K562 (cell line): ENCODE measurements around the gene GUCY2D. TPM values are rescaled to one million over a fixed set of nuclear protein-coding genes. Genes with fewer than 3 reads are reported as not detected.

Experiments
- ATAC-seq: fragments of 200-7000 bp; cut with Tn5 transposase; 3 replicates; pipeline ENCODE4 v1.9.1; 2020; ENCODE audit warnings: moderate library complexity
- BruUV-seq: library from RNA; stranded (reverse); fragments of 400-500 nt; replicated peaks from 2 replicates; lab custom pipeline; 2021; lab: Mats Ljungman, UMichigan
- CTCF ChIA-PET: fragments of 300-600 bp; formaldehyde crosslinking; extraction: SDS; loops from one replicate; lab custom pipeline; 2021; ENCODE audit warnings: low intra/inter-chr PET ratio; lab: Yijun Ruan, JAX
- POLR2A ChIA-PET: fragments of 300-600, 350-650 bp; sonication (Branson Sonifier 250); formaldehyde crosslinking; extraction: SDS; loops from one replicate; lab custom pipeline; 2021; ENCODE audit warnings: antibody characterized with exemption, inconsistent platforms; lab: Yijun Ruan, JAX
- DNase-seq, 4 experiments: peaks; one replicate each; pipeline versions ENCODE4 v3.0.0 to v3.0.0-alpha.2; 2011 to 2018; ENCODE audit warnings: low spot score in 3 of 4, mixed read lengths in 3 of 4; ENCODE audit errors: extremely low read depth in 1 of 4
- FAIRE-seq: peaks from 2 replicates; lab custom pipeline; 2011; peaks lifted over from hg19 to GRCh38; lab: Jason Lieb, UNC
- H2AFZ ChIP-seq: 2 replicates; pipeline ENCODE4 v1.6.0; 2011; ENCODE audit warnings: low read depth, low read length, control low read depth, inconsistent platforms
- H3K27ac ChIP-seq: fragments of 200-600 bp; 3 replicates; pipeline ENCODE4 v1.8.0; 2011; ENCODE audit warnings: low read depth, mild to moderate bottlenecking, control low read depth, inconsistent platforms, low read length, moderate library complexity, mixed read lengths; ENCODE audit errors: extremely low read depth
- H3K27me3 ChIP-seq, 2 experiments: fragments of 300-600 bp in 1 of 2; 2 replicates in 1 of 2; 3 replicates in 1 of 2; pipeline versions ENCODE4 v1.6.0 to v1.8.0; 2011; ENCODE audit warnings: inconsistent platforms in 2 of 2, low read length in 2 of 2, mild to moderate bottlenecking in 1 of 2, mixed read lengths in 1 of 2, moderate library complexity in 1 of 2; ENCODE audit not compliant: control insufficient read depth in 2 of 2, insufficient read depth in 2 of 2
- H3K36me3 ChIP-seq: fragments of 300-600 bp; 3 replicates; pipeline ENCODE4 v1.8.0; 2011; ENCODE audit warnings: mild to moderate bottlenecking, low read length, inconsistent platforms; ENCODE audit not compliant: control insufficient read depth, insufficient read depth
- H3K4me1 ChIP-seq, 2 experiments: fragments of 200-600 bp in 1 of 2; replicated peaks in 1 of 2; 2 replicates in 1 of 2; 3 replicates in 1 of 2; pipeline versions ENCODE4 v1.5.1 to v1.8.0; 2011; ENCODE audit warnings: inconsistent platforms in 2 of 2, low read length in 2 of 2, mild to moderate bottlenecking in 1 of 2, mixed read lengths in 1 of 2, moderate library complexity in 1 of 2; ENCODE audit not compliant: control insufficient read depth in 2 of 2, insufficient read depth in 2 of 2
- H3K4me2 ChIP-seq: 2 replicates; pipeline ENCODE4 v1.6.1; 2011; ENCODE audit warnings: low read length, control low read depth, inconsistent platforms, mixed read lengths; ENCODE audit not compliant: insufficient read depth
- H3K4me3 ChIP-seq: fragments of 200-600 bp; sonication (generic), shearing (Covaris generic); 2 replicates; pipeline ENCODE4 v1.5.1; 2016; ENCODE audit warnings: control low read depth, inconsistent platforms
- H3K79me2 ChIP-seq: fragments of 200-600 bp; 3 replicates; pipeline ENCODE4 v1.8.0; 2011; ENCODE audit warnings: low read length, inconsistent platforms; ENCODE audit not compliant: control insufficient read depth, insufficient read depth
- H3K9ac ChIP-seq, 2 experiments: 2 replicates each; pipeline versions ENCODE4 v1.6.0 to v1.6.1; 2011; ENCODE audit warnings: low read depth in 2 of 2, low read length in 2 of 2, control low read depth in 1 of 2, inconsistent platforms in 1 of 2, mild to moderate bottlenecking in 1 of 2, mixed read lengths in 1 of 2; ENCODE audit not compliant: insufficient read depth in 1 of 2
- H3K9me1 ChIP-seq: one replicate; pipeline ENCODE4 v1.6.0; 2011; ENCODE audit warnings: inconsistent platforms, mild to moderate bottlenecking, low read length, moderate library complexity; ENCODE audit not compliant: control insufficient read depth, insufficient read depth
- H3K9me3 ChIP-seq: replicated peaks from 2 replicates; pipeline ENCODE4 v1.5.1; 2011; ENCODE audit warnings: low read depth, low read length, inconsistent platforms; ENCODE audit not compliant: control insufficient read depth, insufficient read depth
- H4K20me1 ChIP-seq: replicated peaks from 2 replicates; pipeline ENCODE4 v1.6.1; 2011; ENCODE audit warnings: low read length, inconsistent platforms, mixed read lengths; ENCODE audit not compliant: control insufficient read depth, insufficient read depth
- BRD4 ChIP-seq: fragments of 200-600 bp; sonication (generic); IDR thresholded peaks from 2 replicates; pipeline ENCODE4 v1.6.1; 2017; ENCODE audit warnings: inconsistent platforms
- COPS2 ChIP-seq: fragments of 450-650 bp; conservative IDR thresholded peaks from 2 replicates; pipeline ENCODE4 v1.6.1; 2016; ENCODE audit warnings: mild to moderate bottlenecking, moderate library complexity
- DACH1 ChIP-seq: fragments of 450-650 bp; IDR thresholded peaks from 2 replicates; pipeline ENCODE4 v1.6.1; 2018; ENCODE audit not compliant: partially characterized antibody
- EP400 ChIP-seq: fragments of 450-650 bp; IDR thresholded peaks from 2 replicates; pipeline ENCODE4 v1.6.1; 2017; ENCODE audit warnings: antibody characterized with exemption, mild to moderate bottlenecking, moderate library complexity
- MCM7 ChIP-seq, 2 experiments: fragments of 450-650 bp; IDR thresholded peaks; 2 replicates each; pipeline ENCODE4 v1.6.1; 2016 to 2018
- NONO ChIP-seq, 2 experiments: fragments of 200-400 bp in 1 of 2; fragments of 450-650 bp in 1 of 2; formaldehyde crosslinking in 1 of 2; IDR thresholded peaks; 2 replicates each; pipeline ENCODE4 v1.6.1; 2017; ENCODE audit warnings: low read depth in 2 of 2, mild to moderate bottlenecking in 2 of 2, moderate library complexity in 2 of 2, low read length in 1 of 2
- SRSF9 ChIP-seq: fragments of 200-400 bp; formaldehyde crosslinking; IDR thresholded peaks from 2 replicates; pipeline ENCODE4 v1.6.1; 2017; ENCODE audit warnings: low read depth, low read length, borderline replicate concordance
- TCF7 ChIP-seq: sonication (generic); IDR thresholded peaks from 2 replicates; pipeline ENCODE4 v1.6.1; 2016; ENCODE audit warnings: antibody characterized with exemption, borderline replicate concordance
- ZC3H8 ChIP-seq: fragments of 450-650 bp; IDR thresholded peaks from 2 replicates; pipeline ENCODE4 v1.6.1; 2017
- ZNF197 ChIP-seq: fragments of 200-800 bp; sonication (Bioruptor generic); IDR thresholded peaks from 2 replicates; pipeline ENCODE4 v1.6.1; 2016; ENCODE audit warnings: low read depth, missing genetic modification characterization, missing compliant biosample characterization
- ZNF408 ChIP-seq: fragments of 250-450 bp; sonication (Bioruptor Pico); IDR thresholded peaks from 2 replicates; pipeline ENCODE4 v1.4.0; 2020; ENCODE audit warnings: low read depth, mild to moderate bottlenecking, moderate library complexity
- ZSCAN32 ChIP-seq: fragments of 450-650 bp; formaldehyde crosslinking; IDR thresholded peaks from 2 replicates; pipeline ENCODE4 v1.4.0; 2020; ENCODE audit warnings: mild to moderate bottlenecking, moderate library complexity
- WGBS: fragments of 100-300 bp; shearing (Covaris generic); methylation state at CpG from one replicate; pipeline ENCODE4 v1.1.6; 2016; ENCODE audit warnings: low coverage, mixed read lengths; ENCODE audit not compliant: insufficient coverage; ENCODE audit errors: missing lambda C conversion rate; 5-methylcytosine and 5-hydroxymethylcytosine counted together
- in situ Hi-C: fragments of 300-500 bp; cut with MboI; formaldehyde crosslinking; loops from 4 replicates; pipeline ENCODE4 v1.15.0; 2018; ENCODE audit warnings: inconsistent platforms, mixed read lengths
- intact Hi-C: fragments of 100-400 bp; cut with micrococcal nuclease; formaldehyde crosslinking; loops from 2 replicates; pipeline ENCODE4 v1.14.2; 2022
- polyA plus RNA-seq, 8 experiments: library from polyadenylated mRNA; depleted of rRNA in 4 of 8; stranded (reverse) in 5 of 8; unstranded in 3 of 8; fragments of >200 nt; fragmentation: Nextera tagmentation in 2 of 8; fragmentation: Illumina TruSeq in 1 of 8; extraction: Ambion mirVana in 2 of 8; extraction: Trizol in 1 of 8; gene quantifications; 2 replicates each; pipeline versions ENCODE4 v1.2.1 to v1.2.3, GENCODE V29; 2011 to 2014; ENCODE audit warnings: inconsistent platforms in 1 of 8, missing spikeins in 1 of 8
- total RNA-seq, 7 experiments: library from RNA; depleted of rRNA in 6 of 7; stranded (reverse); fragments of >200 nt in 6 of 7; fragmentation: Illumina TruSeq in 2 of 7; extraction: Trizol in 2 of 7; gene quantifications; 2 replicates each; pipeline versions ENCODE4 v1.2.1 to v1.2.3, GENCODE V29; 2011 to 2021; ENCODE audit warnings: low replicate concordance in 1 of 7
- TF ChIP-seq, protein P1 (sequence below): fragments of 250-450 bp; sonication (Bioruptor Pico); IDR thresholded peaks from 2 replicates; pipeline ENCODE4 v1.4.0; 2020; ENCODE audit warnings: mild to moderate bottlenecking, moderate library complexity
- TF ChIP-seq, protein P2 (sequence below): fragments of 450-650 bp; formaldehyde crosslinking; IDR thresholded peaks from 2 replicates; pipeline ENCODE4 v1.4.0; 2022; ENCODE audit warnings: missing genetic modification characterization
- TF ChIP-seq, protein P3 (sequence below): fragments of 150-350 bp; conservative IDR thresholded peaks from 2 replicates; pipeline ENCODE4 v1.6.1; 2014; ENCODE audit warnings: low read length

The GUCY2D gene
- total and polyA plus RNA-seq, 9 of the 15 experiments (the other 6 are each of a cell fraction or from before 2014, with no cell fraction given): 0.05 TPM; not detected in 8

DNA sequence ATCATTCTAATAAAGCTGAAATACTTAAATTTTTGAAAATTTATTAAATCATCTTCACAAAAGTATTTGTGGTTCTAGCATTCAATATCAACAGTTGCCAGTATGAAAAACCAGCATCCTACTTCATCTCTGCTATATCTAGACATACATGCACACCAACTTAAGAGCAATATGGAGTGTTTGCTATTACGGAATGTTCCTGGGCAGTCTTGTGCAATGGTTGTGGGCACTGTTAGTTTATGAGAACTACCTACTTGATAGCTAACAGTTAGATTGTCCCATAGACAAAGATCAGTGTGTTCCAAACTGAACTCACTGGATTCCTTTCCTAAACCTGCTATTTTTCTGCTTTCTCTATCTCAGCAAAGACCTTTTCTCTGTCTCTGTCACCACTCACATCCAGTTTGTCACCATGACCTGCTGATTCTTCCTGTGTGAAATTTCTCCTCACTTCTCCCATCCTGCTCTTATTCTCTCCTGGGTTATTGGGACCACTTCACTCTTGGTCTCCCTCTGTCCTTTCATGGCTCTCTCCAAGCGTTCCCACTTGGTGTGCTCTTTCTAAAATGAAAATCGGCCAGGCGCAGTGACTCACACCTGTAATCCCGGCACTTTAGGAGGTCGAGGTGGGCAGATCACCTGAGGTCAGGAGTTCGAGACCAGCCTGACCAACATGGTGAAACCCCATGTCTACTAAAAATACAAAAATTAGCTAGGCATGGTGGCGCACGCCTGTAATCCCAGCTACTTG lies 42.7 kb upstream of the GUCY2D start:
- intact Hi-C loops: no loop called here
- no peaks in the 10 kb centered on the region for H4K20me1 ChIP-seq
- H3K4me2 ChIP-seq: no peak overlapping the region
- 7% methylated on average over 8 of the region's 9 CpGs for WGBS
- no peak for TF ChIP-seq MCM7 (IDR thresholded peaks at IDR 0.05)
- TF ChIP-seq BRD4: no peak
- TF ChIP-seq ZNF197 (CRISPR knock-in tag): no peak
- no peak for TF ChIP-seq ZSCAN32 (CRISPR knock-in tag)
- TF ChIP-seq NONO (IDR thresholded peaks at IDR 0.05; ENCODE audit: low read depth in 2 of 2, low read length in 1 of 2): no peak
- TF ChIP-seq, protein P1, sequence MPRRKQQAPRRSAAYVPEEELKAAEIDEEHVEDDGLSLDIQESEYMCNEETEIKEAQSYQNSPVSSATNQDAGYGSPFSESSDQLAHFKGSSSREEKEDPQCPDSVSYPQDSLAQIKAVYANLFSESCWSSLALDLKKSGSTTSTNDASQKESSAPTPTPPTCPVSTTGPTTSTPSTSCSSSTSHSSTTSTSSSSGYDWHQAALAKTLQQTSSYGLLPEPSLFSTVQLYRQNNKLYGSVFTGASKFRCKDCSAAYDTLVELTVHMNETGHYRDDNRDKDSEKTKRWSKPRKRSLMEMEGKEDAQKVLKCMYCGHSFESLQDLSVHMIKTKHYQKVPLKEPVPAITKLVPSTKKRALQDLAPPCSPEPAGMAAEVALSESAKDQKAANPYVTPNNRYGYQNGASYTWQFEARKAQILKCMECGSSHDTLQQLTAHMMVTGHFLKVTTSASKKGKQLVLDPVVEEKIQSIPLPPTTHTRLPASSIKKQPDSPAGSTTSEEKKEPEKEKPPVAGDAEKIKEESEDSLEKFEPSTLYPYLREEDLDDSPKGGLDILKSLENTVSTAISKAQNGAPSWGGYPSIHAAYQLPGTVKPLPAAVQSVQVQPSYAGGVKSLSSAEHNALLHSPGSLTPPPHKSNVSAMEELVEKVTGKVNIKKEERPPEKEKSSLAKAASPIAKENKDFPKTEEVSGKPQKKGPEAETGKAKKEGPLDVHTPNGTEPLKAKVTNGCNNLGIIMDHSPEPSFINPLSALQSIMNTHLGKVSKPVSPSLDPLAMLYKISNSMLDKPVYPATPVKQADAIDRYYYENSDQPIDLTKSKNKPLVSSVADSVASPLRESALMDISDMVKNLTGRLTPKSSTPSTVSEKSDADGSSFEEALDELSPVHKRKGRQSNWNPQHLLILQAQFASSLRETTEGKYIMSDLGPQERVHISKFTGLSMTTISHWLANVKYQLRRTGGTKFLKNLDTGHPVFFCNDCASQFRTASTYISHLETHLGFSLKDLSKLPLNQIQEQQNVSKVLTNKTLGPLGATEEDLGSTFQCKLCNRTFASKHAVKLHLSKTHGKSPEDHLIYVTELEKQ: no peak
- no peak for TF ChIP-seq ZNF408 (CRISPR knock-in tag)
- TF ChIP-seq SRSF9: no peak
- no peak for TF ChIP-seq DACH1
- no peak for TF ChIP-seq TCF7
- TF ChIP-seq, protein P2, sequence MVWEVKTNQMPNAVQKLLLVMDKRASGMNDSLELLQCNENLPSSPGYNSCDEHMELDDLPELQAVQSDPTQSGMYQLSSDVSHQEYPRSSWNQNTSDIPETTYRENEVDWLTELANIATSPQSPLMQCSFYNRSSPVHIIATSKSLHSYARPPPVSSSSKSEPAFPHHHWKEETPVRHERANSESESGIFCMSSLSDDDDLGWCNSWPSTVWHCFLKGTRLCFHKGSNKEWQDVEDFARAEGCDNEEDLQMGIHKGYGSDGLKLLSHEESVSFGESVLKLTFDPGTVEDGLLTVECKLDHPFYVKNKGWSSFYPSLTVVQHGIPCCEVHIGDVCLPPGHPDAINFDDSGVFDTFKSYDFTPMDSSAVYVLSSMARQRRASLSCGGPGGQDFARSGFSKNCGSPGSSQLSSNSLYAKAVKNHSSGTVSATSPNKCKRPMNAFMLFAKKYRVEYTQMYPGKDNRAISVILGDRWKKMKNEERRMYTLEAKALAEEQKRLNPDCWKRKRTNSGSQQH (CRISPR knock-in tag): no peak
- TF ChIP-seq COPS2: no peak
- TF ChIP-seq EP400: no peak
- TF ChIP-seq ZC3H8: no peak
- TF ChIP-seq, protein P3, sequence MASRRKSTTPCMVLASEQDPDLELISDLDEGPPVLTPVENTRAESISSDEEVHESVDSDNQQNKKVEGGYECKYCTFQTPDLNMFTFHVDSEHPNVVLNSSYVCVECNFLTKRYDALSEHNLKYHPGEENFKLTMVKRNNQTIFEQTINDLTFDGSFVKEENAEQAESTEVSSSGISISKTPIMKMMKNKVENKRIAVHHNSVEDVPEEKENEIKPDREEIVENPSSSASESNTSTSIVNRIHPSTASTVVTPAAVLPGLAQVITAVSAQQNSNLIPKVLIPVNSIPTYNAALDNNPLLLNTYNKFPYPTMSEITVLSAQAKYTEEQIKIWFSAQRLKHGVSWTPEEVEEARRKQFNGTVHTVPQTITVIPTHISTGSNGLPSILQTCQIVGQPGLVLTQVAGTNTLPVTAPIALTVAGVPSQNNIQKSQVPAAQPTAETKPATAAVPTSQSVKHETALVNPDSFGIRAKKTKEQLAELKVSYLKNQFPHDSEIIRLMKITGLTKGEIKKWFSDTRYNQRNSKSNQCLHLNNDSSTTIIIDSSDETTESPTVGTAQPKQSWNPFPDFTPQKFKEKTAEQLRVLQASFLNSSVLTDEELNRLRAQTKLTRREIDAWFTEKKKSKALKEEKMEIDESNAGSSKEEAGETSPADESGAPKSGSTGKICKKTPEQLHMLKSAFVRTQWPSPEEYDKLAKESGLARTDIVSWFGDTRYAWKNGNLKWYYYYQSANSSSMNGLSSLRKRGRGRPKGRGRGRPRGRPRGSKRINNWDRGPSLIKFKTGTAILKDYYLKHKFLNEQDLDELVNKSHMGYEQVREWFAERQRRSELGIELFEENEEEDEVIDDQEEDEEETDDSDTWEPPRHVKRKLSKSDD: no peak
- no peak overlapping the region for H3K4me3 ChIP-seq
- no peaks in the 10 kb centered on the region for H3K9me1 ChIP-seq
- H3K9me3 ChIP-seq: no peaks in the 10 kb centered on the region
- no peak overlapping the region for H3K9ac ChIP-seq
- H3K4me1 ChIP-seq: no peaks in the 10 kb centered on the region; a peak in 1 of 5 replicates
- DNase-seq (no peak), ATAC-seq (no peak), FAIRE-seq (no peak)
- in situ Hi-C loops: no loop called here
- H3K27me3 ChIP-seq: peaks cover 3 to 5% of the 10 kb centered on the region in 2 experiments; a peak in 2 of 5 replicates
- CTCF ChIA-PET: no interaction called here
- H3K36me3 ChIP-seq: no peaks in the 10 kb centered on the region
- POLR2A ChIA-PET: no interaction called here
- BruUV-seq: no TSS peak
- no peak overlapping the region for H2AFZ ChIP-seq
- no peaks in the 10 kb centered on the region for H3K79me2 ChIP-seq
- H3K27ac ChIP-seq: no peak overlapping the region
